ENCODE data around the gene PAN3. TPM values are rescaled to one million over a fixed set of nuclear protein-coding genes. Genes with fewer than 3 reads are reported as not detected.

PAN3 gene
- total RNA-seq, 4 donors from 2014 or later: 26.2 to 30.4 (median 27.1) TPM

GRCh38 chr13:28106976-28107375, 31.4 kb upstream of the PAN3 start:
- peaks cover 0 to 24% (median 3%) of the 10 kb centered on the region in 4 donors for H3K27me3 ChIP-seq
- TF ChIP-seq POLR2A (IDR thresholded peaks at IDR 0.05; ENCODE audit: low read depth): no peak
- no peaks in the 10 kb centered on the region for H3K36me3 ChIP-seq
- H3K4me1 ChIP-seq: no peaks in the 10 kb centered on the region
- no peak overlapping the region for H3K27ac ChIP-seq (replicated peaks in 1 of 4)
- H3K4me3 ChIP-seq: no peak overlapping the region
- intact Hi-C loops (cut with DNase I): no loop called here
- WGBS: 71% methylated on average over 1 of the region's 1 CpG
- H3K9me3 ChIP-seq: no peaks in the 10 kb centered on the region
- DNase-seq (ENCODE audit: extremely low spot score): no peak

DNA sequence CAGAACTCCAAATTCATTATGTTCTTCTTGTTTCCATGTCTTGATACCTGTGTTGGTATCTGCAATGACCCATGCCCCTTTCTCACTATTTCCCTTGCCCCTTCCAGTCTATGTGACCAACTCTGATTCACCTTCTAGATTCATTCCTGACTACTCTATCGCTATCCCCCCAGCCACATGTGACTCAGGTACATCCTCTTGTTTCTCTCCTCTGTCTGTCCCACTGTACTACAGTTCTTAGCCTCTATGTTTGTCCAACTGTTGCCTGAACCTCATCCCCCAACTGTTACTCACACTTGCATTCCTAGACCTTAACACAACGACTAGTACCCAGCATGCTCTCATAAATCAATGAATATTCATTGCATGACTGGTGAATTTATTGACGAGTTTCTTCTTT, 27.9 kb upstream of the PAN3 start:
- Histone ChIP-seq H3K27me3 (peaks cover 0 to 6% (median 0%) of the 10 kb centered on the region in 4 donors), H3K36me3 (no peaks in the 10 kb centered on the region), H3K4me3 (no peak overlapping the region), H3K9me3 (no peaks in the 10 kb centered on the region), H3K4me1 (no peaks in the 10 kb centered on the region), H3K27ac (replicated peaks in 1 of 4) (no peak overlapping the region)
- 83% methylated on average over 3 of the region's 3 CpGs for WGBS
- TF ChIP-seq POLR2AphosphoS5 (IDR thresholded peaks at IDR 0.05) (no peak), EP300 (IDR thresholded peaks at IDR 0.05) (no peak), POLR2A (IDR thresholded peaks at IDR 0.05; ENCODE audit: low read depth) (no peak)
- TF ChIP-seq, protein P1, sequence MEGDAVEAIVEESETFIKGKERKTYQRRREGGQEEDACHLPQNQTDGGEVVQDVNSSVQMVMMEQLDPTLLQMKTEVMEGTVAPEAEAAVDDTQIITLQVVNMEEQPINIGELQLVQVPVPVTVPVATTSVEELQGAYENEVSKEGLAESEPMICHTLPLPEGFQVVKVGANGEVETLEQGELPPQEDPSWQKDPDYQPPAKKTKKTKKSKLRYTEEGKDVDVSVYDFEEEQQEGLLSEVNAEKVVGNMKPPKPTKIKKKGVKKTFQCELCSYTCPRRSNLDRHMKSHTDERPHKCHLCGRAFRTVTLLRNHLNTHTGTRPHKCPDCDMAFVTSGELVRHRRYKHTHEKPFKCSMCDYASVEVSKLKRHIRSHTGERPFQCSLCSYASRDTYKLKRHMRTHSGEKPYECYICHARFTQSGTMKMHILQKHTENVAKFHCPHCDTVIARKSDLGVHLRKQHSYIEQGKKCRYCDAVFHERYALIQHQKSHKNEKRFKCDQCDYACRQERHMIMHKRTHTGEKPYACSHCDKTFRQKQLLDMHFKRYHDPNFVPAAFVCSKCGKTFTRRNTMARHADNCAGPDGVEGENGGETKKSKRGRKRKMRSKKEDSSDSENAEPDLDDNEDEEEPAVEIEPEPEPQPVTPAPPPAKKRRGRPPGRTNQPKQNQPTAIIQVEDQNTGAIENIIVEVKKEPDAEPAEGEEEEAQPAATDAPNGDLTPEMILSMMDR (IDR thresholded peaks at IDR 0.05): no peak
- intact Hi-C loops (cut with DNase I): no loop called here
- no peak for DNase-seq (ENCODE audit: extremely low spot score)

DNA sequence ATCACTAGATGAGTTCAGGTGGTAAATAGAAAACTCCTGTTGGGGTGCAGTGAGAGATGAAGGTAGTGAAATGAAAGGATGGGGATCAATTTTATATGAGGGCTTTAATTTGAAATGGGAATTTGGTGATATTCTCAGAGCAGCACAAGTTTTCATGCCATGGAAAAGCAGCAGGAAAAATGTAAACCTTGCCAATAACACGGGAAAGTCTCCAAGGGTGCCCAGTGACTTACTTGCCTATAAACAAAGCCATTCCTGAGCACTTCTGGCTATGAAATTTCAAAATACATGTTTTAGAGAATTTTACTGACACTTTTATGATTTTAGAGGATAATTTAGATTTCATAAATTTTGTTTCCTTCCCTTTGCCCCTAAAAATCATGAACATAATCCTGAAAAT, 21.6 kb upstream of the PAN3 start:
- Histone ChIP-seq H3K9me3 (no peaks in the 10 kb centered on the region), H3K27me3 (peaks cover 0 to 16% (median 0%) of the 10 kb centered on the region in 4 donors), H3K27ac (replicated peaks in 1 of 4) (no peak overlapping the region), H3K4me1 (peaks cover 0 to 3% (median 1%) of the 10 kb centered on the region in 4 donors), H3K4me3 (no peak overlapping the region), H3K36me3 (no peaks in the 10 kb centered on the region)
- 36% methylated on average over 1 of the region's 1 CpG for WGBS
- TF ChIP-seq, protein P1 (IDR thresholded peaks at IDR 0.05): no peak
- TF ChIP-seq EP300 (IDR thresholded peaks at IDR 0.05) (no peak), POLR2A (IDR thresholded peaks at IDR 0.05; ENCODE audit: low read depth) (no peak)
- intact Hi-C loops (cut with DNase I): no loop called here
- no peak for DNase-seq (ENCODE audit: extremely low spot score)

DNA sequence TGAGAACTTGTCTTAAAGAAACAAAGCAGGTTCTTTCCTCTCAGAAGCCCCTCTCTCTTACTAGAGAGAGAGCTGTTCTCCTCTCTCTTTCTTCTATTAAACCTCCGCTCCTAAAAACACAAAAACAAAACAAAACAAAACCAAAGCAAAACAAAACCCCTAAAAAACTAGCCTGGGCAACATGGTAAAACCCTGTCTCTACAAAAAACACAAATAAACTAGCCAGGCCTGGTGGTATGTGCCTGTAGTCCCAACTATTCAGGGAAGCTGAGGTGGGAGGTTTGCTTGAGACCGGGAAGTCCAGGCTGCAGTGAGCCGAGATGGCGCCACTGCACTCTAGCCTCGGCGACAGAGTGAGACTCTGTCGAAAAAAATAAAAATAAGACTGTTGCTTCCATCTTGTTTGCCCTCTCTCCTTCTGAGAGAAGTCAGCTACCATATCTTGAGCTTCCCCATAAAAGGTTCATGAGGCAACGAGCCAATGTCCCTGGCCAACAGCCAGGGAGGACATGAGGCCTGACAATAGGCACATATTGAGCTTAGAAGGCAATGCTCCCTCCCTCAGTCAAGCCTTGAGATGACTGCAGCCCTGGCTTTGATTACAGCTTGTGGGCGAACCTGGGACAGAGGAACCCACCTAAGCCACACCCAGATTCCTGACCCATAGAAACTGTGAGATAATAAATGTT, 20.5 kb upstream of the PAN3 start:
- 67% methylated on average over 9 of the region's 9 CpGs for WGBS
- H3K36me3 ChIP-seq: no peaks in the 10 kb centered on the region
- no peak for DNase-seq (ENCODE audit: extremely low spot score)
- no peak overlapping the region for H3K27ac ChIP-seq (replicated peaks in 1 of 4)
- H3K4me3 ChIP-seq: no peak overlapping the region
- H3K27me3 ChIP-seq: peaks cover 0 to 23% (median 0%) of the 10 kb centered on the region in 4 donors
- no peaks in the 10 kb centered on the region for H3K9me3 ChIP-seq
- peaks cover 0 to 3% (median 1%) of the 10 kb centered on the region in 4 donors for H3K4me1 ChIP-seq
- TF ChIP-seq POLR2A (IDR thresholded peaks at IDR 0.05; ENCODE audit: low read depth) (no peak), POLR2AphosphoS5 (IDR thresholded peaks at IDR 0.05) (no peak), EP300 (IDR thresholded peaks at IDR 0.05) (no peak)
- TF ChIP-seq, protein P1 (IDR thresholded peaks at IDR 0.05): no peak
- intact Hi-C loops (cut with DNase I): no loop called here

DNA sequence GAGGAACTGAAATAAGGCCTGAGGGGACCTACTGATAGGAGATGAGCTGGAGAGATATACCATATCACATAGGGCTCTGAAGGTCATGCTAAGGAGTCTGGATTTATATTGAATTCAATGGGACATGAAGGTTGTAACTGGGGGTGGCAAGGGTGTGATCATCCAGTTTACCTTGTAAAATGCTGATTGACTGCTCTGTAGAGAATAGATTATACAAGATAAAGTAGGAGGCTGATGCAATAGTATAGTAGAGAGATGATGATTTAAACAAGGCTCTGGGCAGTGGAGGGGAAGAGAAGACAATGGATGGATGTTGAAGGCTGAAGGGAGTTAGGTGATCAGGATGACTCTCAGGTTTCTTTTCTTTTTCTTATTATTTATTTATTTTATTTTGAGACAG, 18.0 kb upstream of the PAN3 start:
- Histone ChIP-seq H3K27me3 (peaks cover 0 to 37% (median 0%) of the 10 kb centered on the region in 4 donors), H3K36me3 (no peaks in the 10 kb centered on the region), H3K4me3 (no peak overlapping the region), H3K9me3 (no peaks in the 10 kb centered on the region), H3K27ac (replicated peaks in 1 of 4) (no peak overlapping the region), H3K4me1 (peaks cover 0 to 3% (median 1%) of the 10 kb centered on the region in 4 donors)
- TF ChIP-seq EP300 (IDR thresholded peaks at IDR 0.05) (no peak), POLR2AphosphoS5 (IDR thresholded peaks at IDR 0.05) (no peak), POLR2A (IDR thresholded peaks at IDR 0.05; ENCODE audit: low read depth) (no peak)
- TF ChIP-seq, protein P1 (IDR thresholded peaks at IDR 0.05): no peak
- intact Hi-C loops (cut with DNase I): no loop called here
- no peak for DNase-seq (ENCODE audit: extremely low spot score)

All from esophagus muscularis mucosa (tissue), 4 donors.